Keratinocyte (primary cell): ENCODE data around the gene STEEP1. TPM values are rescaled to one million over a fixed set of nuclear protein-coding genes. Genes with fewer than 3 reads are reported as not detected.
A peak's percentile ranks its signal among the peaks of the same experiment; 100 is the strongest.

Source experiments
- DNase-seq: peaks from one replicate; pipeline ENCODE4 v3.0.0-alpha.2; 2011; ENCODE audit warnings: low read depth, missing footprints, low spot score
- FAIRE-seq: peaks from 2 replicates; lab custom pipeline; 2011; peaks lifted over from hg19 to GRCh38; lab: Jason Lieb, UNC
- H2AFZ ChIP-seq: 2 replicates; pipeline ENCODE4 v1.6.0; 2012; ENCODE audit warnings: low read length, control low read depth, inconsistent platforms; ENCODE audit not compliant: control insufficient read depth
- H3K27ac ChIP-seq: 2 replicates; pipeline ENCODE4 v1.5.1; 2011; ENCODE audit warnings: low read length; ENCODE audit not compliant: control insufficient read depth, insufficient read depth
- H3K27me3 ChIP-seq: 3 replicates; pipeline ENCODE4 v1.6.0; 2011; ENCODE audit warnings: low read length; ENCODE audit not compliant: control insufficient read depth, insufficient read depth; ENCODE audit errors: extremely low read depth
- H3K36me3 ChIP-seq, 2 experiments: 2 replicates in 1 of 2; 3 replicates in 1 of 2; pipeline ENCODE4 v1.5.1; 2011; ENCODE audit warnings: low read length in 2 of 2, mild to moderate bottlenecking in 1 of 2; ENCODE audit not compliant: control insufficient read depth in 2 of 2, insufficient read depth in 2 of 2; ENCODE audit errors: extremely low read depth in 1 of 2
- H3K4me1 ChIP-seq: 3 replicates; pipeline ENCODE4 v1.5.1; 2011; ENCODE audit warnings: low read length; ENCODE audit not compliant: control insufficient read depth, insufficient read depth; ENCODE audit errors: extremely low read depth
- H3K4me2 ChIP-seq: 3 replicates; pipeline ENCODE4 v1.6.0; 2011; ENCODE audit warnings: low read depth, low read length; ENCODE audit not compliant: control insufficient read depth, insufficient read depth; ENCODE audit errors: extremely low read depth
- H3K4me3 ChIP-seq, 3 experiments: fragments of 200-600 bp in 1 of 3; sonication (generic) in 1 of 3; 2 replicates in 2 of 3; 3 replicates in 1 of 3; pipeline ENCODE4 v1.5.1; 2011 to 2016; ENCODE audit warnings: low read length in 3 of 3, mild to moderate bottlenecking in 3 of 3, control low read depth in 2 of 3, inconsistent platforms in 1 of 3, low read depth in 1 of 3, mixed read lengths in 1 of 3, mixed run types in 1 of 3, moderate library complexity in 1 of 3; ENCODE audit not compliant: control insufficient read depth in 2 of 3, insufficient read depth in 2 of 3; ENCODE audit errors: extremely low read depth in 1 of 3
- H3K79me2 ChIP-seq: 2 replicates; pipeline ENCODE4 v1.6.0; 2012; ENCODE audit warnings: low read length; ENCODE audit not compliant: control insufficient read depth, insufficient read depth
- H3K9ac ChIP-seq: 3 replicates; pipeline ENCODE4 v1.6.0; 2011; ENCODE audit warnings: low read length; ENCODE audit not compliant: control insufficient read depth, insufficient read depth; ENCODE audit errors: extremely low read depth
- H3K9me1 ChIP-seq: 3 replicates; pipeline ENCODE4 v1.6.0; 2011; ENCODE audit warnings: low read length; ENCODE audit not compliant: control insufficient read depth, insufficient read depth; ENCODE audit errors: extremely low read depth
- H3K9me3 ChIP-seq: 2 replicates; pipeline ENCODE4 v1.5.1; 2012; ENCODE audit warnings: low read depth, low read length; ENCODE audit not compliant: control insufficient read depth
- H4K20me1 ChIP-seq: 3 replicates; pipeline ENCODE4 v1.6.0; 2011; ENCODE audit warnings: low read length; ENCODE audit not compliant: control insufficient read depth, insufficient read depth; ENCODE audit errors: extremely low read depth
- EZH2 ChIP-seq: IDR thresholded peaks from one replicate; pipeline ENCODE4 v1.6.1; 2012; ENCODE audit warnings: inconsistent platforms, mild to moderate bottlenecking, low read length, moderate library complexity
- dilution Hi-C: fragments of 300-500 bp; cut with MboI; formaldehyde crosslinking; loops from one replicate; pipeline ENCODE4 v1.7.0; 2020; ENCODE audit warnings: low sequenced_read_pairs; ENCODE audit not compliant: extremely low pct_ligation_motif_present
- polyA minus RNA-seq, 3 experiments: library from RNA; depleted of rRNA, polyadenylated mRNA; stranded (reverse); fragments of >200 nt; gene quantifications; 1 replicate in 1 of 3; 2 replicates in 1 of 3; 3 replicates in 1 of 3; pipeline ENCODE4 v1.2.3, GENCODE V29; 2011
- polyA plus RNA-seq, 5 experiments: library from polyadenylated mRNA; depleted of rRNA in 3 of 5; stranded (reverse) in 3 of 5; stranded (forward) in 1 of 5; unstranded in 1 of 5; fragments of >200 nt; gene quantifications; 1 replicate in 1 of 5; 2 replicates in 3 of 5; 3 replicates in 1 of 5; pipeline versions ENCODE4 v1.2.1 to v1.2.3, GENCODE V29; 2011 to 2012; ENCODE audit warnings: missing spikeins in 2 of 5, low read depth in 1 of 5, low replicate concordance in 1 of 5
- TF ChIP-seq, protein P1 (sequence below), 3 experiments: IDR thresholded peaks in 1 of 3; conservative IDR thresholded peaks in 1 of 3; optimal IDR thresholded peaks in 1 of 3; 2 replicates in 2 of 3; 3 replicates in 1 of 3; pipeline versions ENCODE3 to v1.5.1; 2011; ENCODE audit warnings: low read length in 3 of 3, mild to moderate bottlenecking in 3 of 3, moderate library complexity in 2 of 3, control low read depth in 1 of 3, inconsistent platforms in 1 of 3; ENCODE audit not compliant: insufficient read depth in 2 of 3; ENCODE audit errors: extremely low read depth in 1 of 3

STEEP1 gene
- polyA plus RNA-seq (19.5 to 23.3 TPM (median 19.7 TPM) in 3 replicates), polyA minus RNA-seq (14.3 to 24.2 TPM (median 16.7 TPM) in 3 replicates)
- polyA plus RNA-seq (2011; ENCODE audit: low read depth) = 25.4 TPM
- polyA plus RNA-seq (2011; cell fraction: cytosol; rRNA removed) = 19.0 and 19.1 TPM in 2 replicates
- polyA plus RNA-seq (2011; cell fraction: nucleus; rRNA removed) = 19.3 and 23.6 TPM in 2 replicates
- 23.3 TPM in 2 replicates for polyA plus RNA-seq (2012; ENCODE audit: low replicate concordance)
- 7.9 TPM for polyA minus RNA-seq (2011; cell fraction: cytosol; rRNA and poly(A)+ RNA removed)
- 12.1 and 17.9 TPM in 2 replicates for polyA minus RNA-seq (2011; cell fraction: nucleus; rRNA and poly(A)+ RNA removed)

DNA sequence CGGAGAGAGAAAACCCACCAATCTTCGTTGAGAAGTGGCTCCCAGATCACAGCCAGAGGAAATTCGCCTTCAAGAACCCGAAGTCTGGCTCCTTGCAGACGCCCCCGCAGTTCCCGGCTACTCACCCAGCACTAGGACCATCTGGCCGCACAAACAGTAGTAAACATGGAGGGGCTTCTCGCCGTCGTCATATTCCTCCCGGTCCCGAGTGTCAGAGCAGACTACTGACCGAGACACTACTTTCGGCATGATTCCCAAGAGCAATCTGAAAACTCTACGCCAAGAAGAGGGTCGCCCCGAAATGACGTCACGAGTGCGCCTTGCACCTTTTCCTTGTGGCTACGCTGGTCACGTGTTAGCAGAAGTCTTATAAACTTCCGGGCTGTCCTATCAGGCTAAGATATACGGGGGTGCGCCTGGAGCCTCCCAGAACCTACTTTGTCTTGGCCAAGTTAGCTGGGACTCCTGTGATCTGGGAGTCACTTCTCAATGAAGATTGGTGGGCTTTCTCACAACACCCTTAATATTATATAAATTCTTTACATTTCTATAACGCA lies at the start of gene STEEP1:
Gene STEEP1 (minus strand): TSS at position 303 of the 557 bp plus-strand sequence. CDS start 54 bp downstream, at position 249.
- no peaks in the 10 kb centered on the region for H3K9me3 ChIP-seq
- no peaks in the 10 kb centered on the region for H3K27me3 ChIP-seq
- peaks cover 12% of the 10 kb centered on the region for H3K79me2 ChIP-seq
- FAIRE-seq = peak; percentile 46
- H2AFZ ChIP-seq = peak within 1 kb of the TSS; percentile 67
- TF ChIP-seq, protein P1, sequence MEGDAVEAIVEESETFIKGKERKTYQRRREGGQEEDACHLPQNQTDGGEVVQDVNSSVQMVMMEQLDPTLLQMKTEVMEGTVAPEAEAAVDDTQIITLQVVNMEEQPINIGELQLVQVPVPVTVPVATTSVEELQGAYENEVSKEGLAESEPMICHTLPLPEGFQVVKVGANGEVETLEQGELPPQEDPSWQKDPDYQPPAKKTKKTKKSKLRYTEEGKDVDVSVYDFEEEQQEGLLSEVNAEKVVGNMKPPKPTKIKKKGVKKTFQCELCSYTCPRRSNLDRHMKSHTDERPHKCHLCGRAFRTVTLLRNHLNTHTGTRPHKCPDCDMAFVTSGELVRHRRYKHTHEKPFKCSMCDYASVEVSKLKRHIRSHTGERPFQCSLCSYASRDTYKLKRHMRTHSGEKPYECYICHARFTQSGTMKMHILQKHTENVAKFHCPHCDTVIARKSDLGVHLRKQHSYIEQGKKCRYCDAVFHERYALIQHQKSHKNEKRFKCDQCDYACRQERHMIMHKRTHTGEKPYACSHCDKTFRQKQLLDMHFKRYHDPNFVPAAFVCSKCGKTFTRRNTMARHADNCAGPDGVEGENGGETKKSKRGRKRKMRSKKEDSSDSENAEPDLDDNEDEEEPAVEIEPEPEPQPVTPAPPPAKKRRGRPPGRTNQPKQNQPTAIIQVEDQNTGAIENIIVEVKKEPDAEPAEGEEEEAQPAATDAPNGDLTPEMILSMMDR (optimal IDR thresholded peaks at IDR 0.05 in 1 of 3, IDR thresholded peaks at IDR 0.05 in 1 of 3, conservative IDR thresholded peaks at IDR 0.05 in 1 of 3; ENCODE audit: extremely low read depth in 1 of 3, insufficient read depth in 2 of 3, low read length in 3 of 3) = no peak
- no peak for TF ChIP-seq EZH2
- peak within 1 kb of the TSS; percentile 54 to 78 (median 58) for H3K4me3 ChIP-seq
- DNase-seq = peak; percentile 46
- H3K27ac ChIP-seq = peak within 1 kb of the TSS; percentile 66
- dilution Hi-C loops = no loop called here
- H3K4me1 ChIP-seq = no peaks in the 10 kb centered on the region
- peaks cover 0 to 1% of the 10 kb centered on the region in 2 experiments for H3K36me3 ChIP-seq
- H3K9ac ChIP-seq = peak within 1 kb of the TSS; percentile 86
- no peaks in the 10 kb centered on the region for H4K20me1 ChIP-seq
- no peaks in the 10 kb centered on the region for H3K9me1 ChIP-seq
- peak within 1 kb of the TSS; percentile 77 for H3K4me2 ChIP-seq

DNA sequence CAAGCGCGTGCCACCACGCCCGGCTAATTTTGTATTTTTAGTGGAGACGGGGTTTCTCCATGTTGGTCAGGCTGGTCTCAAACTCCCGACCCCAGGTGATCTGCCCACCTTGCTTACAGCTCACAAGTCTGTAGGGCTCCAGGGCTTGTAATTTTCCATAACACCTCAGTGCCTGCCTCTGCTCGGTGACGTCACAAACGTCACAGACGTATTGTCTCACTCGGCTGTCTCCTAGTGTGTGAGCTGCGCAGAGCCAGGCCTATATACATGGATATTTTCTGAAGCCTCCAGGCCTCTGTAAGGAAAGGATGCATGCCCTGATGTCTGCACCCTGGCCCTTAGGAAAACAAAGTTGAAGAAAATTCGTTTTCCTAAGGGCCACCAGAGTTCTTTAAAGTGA lies 49.6 kb upstream of the STEEP1 start:
- Histone ChIP-seq H3K27me3 (no peaks in the 10 kb centered on the region), H3K4me1 (no peaks in the 10 kb centered on the region), H4K20me1 (no peaks in the 10 kb centered on the region), H3K4me2 (no peak overlapping the region), H3K27ac (no peak overlapping the region), H3K9ac (no peak overlapping the region), H3K36me3 (no peaks in the 10 kb centered on the region), H3K79me2 (no peaks in the 10 kb centered on the region), H3K9me3 (no peaks in the 10 kb centered on the region), H3K9me1 (no peaks in the 10 kb centered on the region), H3K4me3 (no peak overlapping the region), H2AFZ (no peak overlapping the region)
- TF ChIP-seq EZH2 = no peak
- TF ChIP-seq, protein P1 (optimal IDR thresholded peaks at IDR 0.05 in 1 of 3, IDR thresholded peaks at IDR 0.05 in 1 of 3, conservative IDR thresholded peaks at IDR 0.05 in 1 of 3; ENCODE audit: extremely low read depth in 1 of 3, insufficient read depth in 2 of 3, low read length in 3 of 3) = no peak
- dilution Hi-C loops = no loop called here
- FAIRE-seq = no peak
- DNase-seq = no peak
